Heart right ventricle (tissue), 16 donors: ENCODE data around the gene UQCRFS1. TPM values are rescaled to one million over a fixed set of nuclear protein-coding genes. Genes with fewer than 3 reads are reported as not detected.

Source experiments
- ATAC-seq, 8 donors: fragments of 200-7000 bp; cut with Tn5 transposase; one replicate each; pipeline ENCODE4 v1.9.1; 2020; ENCODE audit warnings: mild to moderate bottlenecking in 8 of 8, moderate library complexity in 8 of 8, moderate number of reproducible peaks in 1 of 8
- DNase-seq, 2 donors: peaks; one replicate each; pipeline ENCODE4 v3.0.0-alpha.2; 2020
- H3K27ac ChIP-seq, 10 donors: fragments of 200-600 bp; sonication (generic) in 2 of 10; one replicate each; pipeline versions ENCODE4 v1.5.0 to v1.8.0; 2020 to 2022; ENCODE audit warnings: mild to moderate bottlenecking in 3 of 10
- H3K27me3 ChIP-seq, 7 donors: fragments of 200-600 bp; one replicate each; pipeline ENCODE4 v1.8.0; 2021 to 2022; ENCODE audit warnings: mild to moderate bottlenecking in 2 of 7
- H3K36me3 ChIP-seq, 9 donors: fragments of 200-600 bp; sonication (generic) in 1 of 9; one replicate each; pipeline versions ENCODE4 v1.5.0 to v1.8.0; 2020 to 2022; ENCODE audit warnings: mild to moderate bottlenecking in 2 of 9
- H3K4me1 ChIP-seq, 9 donors: fragments of 200-600 bp; sonication (generic) in 1 of 9; one replicate each; pipeline versions ENCODE4 v1.5.0 to v1.8.0; 2020 to 2022; ENCODE audit warnings: mild to moderate bottlenecking in 4 of 9
- H3K4me3 ChIP-seq, 10 donors: fragments of 200-600 bp; sonication (generic) in 2 of 10; one replicate each; pipeline versions ENCODE4 v1.5.0 to v1.8.0; 2020 to 2022; ENCODE audit warnings: mild to moderate bottlenecking in 7 of 10, moderate library complexity in 2 of 10
- H3K9me3 ChIP-seq, 11 donors: fragments of 200-600 bp in 10 of 11; sonication (generic) in 2 of 11; one replicate each; pipeline versions ENCODE4 v1.5.0 to v1.8.0; 2013 to 2022; ENCODE audit warnings: mild to moderate bottlenecking in 2 of 11, control low read depth in 1 of 11, moderate library complexity in 1 of 11
- WGBS, 2 donors: extraction: QIAGEN DNeasy Blood & Tissue Kit; methylation state at CpG; one replicate each; pipeline ENCODE4 v1.1.7; 2013; ENCODE audit warnings: inconsistent platforms in 1 of 2; 5-methylcytosine and 5-hydroxymethylcytosine counted together
- intact Hi-C, 10 donors: fragments of 100-400 bp; cut with DNase I; formaldehyde crosslinking; loops; one replicate each; pipeline versions ENCODE4 v1.11.1 to v1.14.2; 2022
- long read RNA-seq, 3 donors: library from polyadenylated mRNA; unstranded; transcript quantifications; one replicate each; pipeline ENCODE4 v2.0.0, GENCODE V29; 2020 to 2021
- polyA plus RNA-seq, 2 donors: library from polyadenylated mRNA; stranded (reverse); fragments of 200-250 nt; gene quantifications; one replicate each; pipeline ENCODE4 v1.2.3, GENCODE V29; 2013
- total RNA-seq, 10 donors: library from RNA; stranded (reverse); fragmentation: NEBNext Ultra II Directional in 3 of 10; extraction: Animal tissue kit (Norgen Biotek cat#: 25700) in 3 of 10; gene quantifications; one replicate each; pipeline versions ENCODE4 v1.2.1 to v1.2.4, GENCODE V29; 2021 to 2023
- TF ChIP-seq, protein P1 (sequence below), 9 donors: fragments of 200-600 bp; sonication (generic) in 2 of 9; IDR thresholded peaks; one replicate each; pipeline versions ENCODE4 v1.5.0 to v1.8.0; 2021 to 2022; ENCODE audit warnings: antibody characterized with exemption in 9 of 9, mild to moderate bottlenecking in 5 of 9, moderate library complexity in 1 of 9
- donor health status: Arrhythmogenic right ventricular cardiomyopathy.
- donor health status: ischemic (EF 13 %, LVEDD 7.1; RV severe dilation, severe dysfunction).
- donor health status: healthy with polysubstance abuse.
- donor health status: DM: no; HTN: yes; CAD: no.
- donor health status: DM: no; HTN: no; CAD: no.
- donor health status: ischemic (EF 25% LVEDD 6.9; RV normal size, moderate dysfunction).
- donor health status: ischemic (EF 25% LVEDD 5.7; RV mildly dilated, moderate dysfunction).
- donor health status: healthy.
- donor health status: DM: yes; HTN: yes; CAD: no.
- donor health status: Ischemic cardiomyopathy.
- donor health status: ischemic (EF 35%, LVEDD 5.7; RV mildly dilated, moderate dysfunction).
- donor health status: nonischemic (EF 11% LVEDD 7.7; RV severe dilation, severe dysfunction).
- donor health status: DM: yes; HTN: yes; CAD: no.
- donor health status: PGD.
- donor health status: ischemic (EF 29% LVEDD 5.4; RV normal size, mild dysfunction).
- donor health status: nonischemic (EF 23%, LVEDD 6.1; RV moderate dilation, normal function).

Gene UQCRFS1
- total RNA-seq (100 to 1,000 TPM; 104 to 200 (median 164) TPM), polyA plus RNA-seq (100 to 1,000 TPM in 1 of 2 donors, 10 to 100 TPM in 1; 18.7 to 127 TPM)
- long read RNA-seq, donor 1, transcript UQCRFS1-201 (2 exons, 3,475 nt), result major isoform, 878 of 898 reads
- long read RNA-seq, donor 1, partial matches to known transcripts, result 0 of 898 reads
- long read RNA-seq, donor 1, other reads (novel, unspliced or antisense), result 20 of 898 reads
- long read RNA-seq, donor 2, transcript UQCRFS1-201 (2 exons, 3,475 nt), result major isoform, 1,093 of 1,103 reads
- long read RNA-seq, donor 2, partial matches to known transcripts, result 0 of 1,103 reads
- long read RNA-seq, donor 2, other reads (novel, unspliced or antisense), result 10 of 1,103 reads
- long read RNA-seq, donor 3, transcript UQCRFS1-201 (2 exons, 3,475 nt), result major isoform, 1,190 of 1,206 reads
- long read RNA-seq, donor 3, partial matches to known transcripts, result 7 of 1,206 reads
- long read RNA-seq, donor 3, other reads (novel, unspliced or antisense), result 9 of 1,206 reads

DNA sequence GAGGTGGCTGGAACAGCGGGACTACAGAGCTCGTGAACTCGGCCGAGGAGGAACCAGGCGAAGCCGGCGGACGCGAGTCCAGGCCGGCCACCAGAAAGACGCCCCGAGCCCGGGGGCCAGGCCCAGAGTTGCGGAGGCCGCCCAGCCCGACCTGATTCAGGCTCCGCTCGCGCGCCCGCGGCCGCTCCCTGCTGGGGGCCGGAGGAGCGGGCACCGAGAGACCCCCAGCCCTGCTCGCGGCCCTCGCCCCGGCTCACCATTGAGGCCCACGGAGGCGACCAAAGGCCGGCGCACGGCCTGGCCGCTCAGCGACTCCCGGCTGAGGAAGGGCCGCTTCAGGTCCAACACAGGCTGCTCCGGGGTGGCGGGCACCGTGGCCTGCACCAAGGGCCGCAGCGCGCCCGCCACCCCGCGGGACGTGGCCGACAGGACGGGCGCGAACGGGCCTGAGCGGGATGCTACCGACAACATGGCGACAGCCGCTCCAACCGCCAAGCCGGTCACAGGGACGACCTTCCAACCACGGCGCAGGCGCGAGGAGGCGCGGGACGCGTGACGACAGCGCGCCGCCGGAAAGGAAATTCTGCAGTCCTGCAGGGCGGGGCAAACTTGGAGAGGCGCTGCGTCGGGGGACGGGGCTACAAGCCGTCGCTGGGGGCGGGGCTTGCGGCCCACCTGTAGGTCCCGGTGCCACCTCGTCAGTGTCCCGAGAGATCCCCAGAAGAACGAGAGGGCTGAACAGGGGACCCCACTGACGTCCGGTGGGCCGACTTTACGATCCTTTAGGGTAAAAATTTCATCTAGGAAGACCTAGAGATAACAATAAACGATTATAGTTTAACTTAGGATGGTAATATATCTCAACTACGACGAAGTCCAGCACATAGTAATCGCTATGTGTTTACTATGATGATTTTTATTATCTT, at the start of gene UQCRFS1:
TSS of gene UQCRFS1 (minus strand) at position 504 of the 926 bp plus-strand sequence. CDS start at position 471, 33 bp downstream.
- Histone ChIP-seq H3K4me3 (peak within 1 kb of the TSS; percentile 86 to 99 (median 91)), H3K4me1 (peaks cover 13 to 37% (median 32%) of the 10 kb centered on the region in 9 donors), H3K9me3 (no peaks in the 10 kb centered on the region), H3K36me3 (peaks cover 0 to 4% (median 0%) of the 10 kb centered on the region in 9 donors), H3K27ac (peak within 1 kb of the TSS; percentile 94 to 98 (median 97)), H3K27me3 (no peaks in the 10 kb centered on the region)
- DNase-seq, result peak; percentile 94 to 96
- ATAC-seq, result peak; percentile 99 to 100 (median 99)
- WGBS, 2 donors, result 1% methylated on average over 77 to 90 of the region's 95 CpGs
- TF ChIP-seq, protein P1, sequence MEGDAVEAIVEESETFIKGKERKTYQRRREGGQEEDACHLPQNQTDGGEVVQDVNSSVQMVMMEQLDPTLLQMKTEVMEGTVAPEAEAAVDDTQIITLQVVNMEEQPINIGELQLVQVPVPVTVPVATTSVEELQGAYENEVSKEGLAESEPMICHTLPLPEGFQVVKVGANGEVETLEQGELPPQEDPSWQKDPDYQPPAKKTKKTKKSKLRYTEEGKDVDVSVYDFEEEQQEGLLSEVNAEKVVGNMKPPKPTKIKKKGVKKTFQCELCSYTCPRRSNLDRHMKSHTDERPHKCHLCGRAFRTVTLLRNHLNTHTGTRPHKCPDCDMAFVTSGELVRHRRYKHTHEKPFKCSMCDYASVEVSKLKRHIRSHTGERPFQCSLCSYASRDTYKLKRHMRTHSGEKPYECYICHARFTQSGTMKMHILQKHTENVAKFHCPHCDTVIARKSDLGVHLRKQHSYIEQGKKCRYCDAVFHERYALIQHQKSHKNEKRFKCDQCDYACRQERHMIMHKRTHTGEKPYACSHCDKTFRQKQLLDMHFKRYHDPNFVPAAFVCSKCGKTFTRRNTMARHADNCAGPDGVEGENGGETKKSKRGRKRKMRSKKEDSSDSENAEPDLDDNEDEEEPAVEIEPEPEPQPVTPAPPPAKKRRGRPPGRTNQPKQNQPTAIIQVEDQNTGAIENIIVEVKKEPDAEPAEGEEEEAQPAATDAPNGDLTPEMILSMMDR (IDR thresholded peaks at IDR 0.05), result peak in 1 of 9 donors; percentile 3
- intact Hi-C loops, result no loop called here

DNA sequence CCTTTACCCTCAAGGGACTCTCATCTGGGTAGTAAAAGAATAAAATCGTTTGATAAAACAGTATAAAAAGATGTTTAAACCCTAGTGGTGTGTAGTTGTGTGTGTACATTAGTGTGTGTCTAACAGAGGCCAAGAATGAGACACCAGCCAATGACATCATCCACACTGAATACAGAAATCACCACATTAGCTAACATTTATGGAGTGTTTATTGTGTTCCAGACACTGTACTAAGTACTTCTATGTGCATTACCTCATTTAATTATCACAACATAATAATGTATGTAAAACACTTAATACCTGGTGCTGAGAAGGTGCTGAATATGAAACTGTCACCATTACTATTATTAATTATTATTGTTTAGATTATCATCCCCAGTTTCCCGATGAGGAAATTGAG, 49.1 kb upstream of the UQCRFS1 start:
- Histone ChIP-seq H3K4me3 (no peak overlapping the region), H3K9me3 (no peaks in the 10 kb centered on the region), H3K4me1 (no peaks in the 10 kb centered on the region), H3K27me3 (peaks cover 0 to 27% (median 0%) of the 10 kb centered on the region in 7 donors), H3K36me3 (no peaks in the 10 kb centered on the region), H3K27ac (no peak overlapping the region)
- intact Hi-C loops, result loop anchor here in 9 of 10 donors (5.0 to 10.0 kb wide), 4 partner anchors 137 to 527 kb away; no protein-coding TSS in a partner anchor
- TF ChIP-seq, protein P1 (IDR thresholded peaks at IDR 0.05), result no peak
- 65 to 71% methylated on average over 2 of the region's 2 CpGs for WGBS, 2 donors
- ATAC-seq (no peak), DNase-seq (no peak)

DNA sequence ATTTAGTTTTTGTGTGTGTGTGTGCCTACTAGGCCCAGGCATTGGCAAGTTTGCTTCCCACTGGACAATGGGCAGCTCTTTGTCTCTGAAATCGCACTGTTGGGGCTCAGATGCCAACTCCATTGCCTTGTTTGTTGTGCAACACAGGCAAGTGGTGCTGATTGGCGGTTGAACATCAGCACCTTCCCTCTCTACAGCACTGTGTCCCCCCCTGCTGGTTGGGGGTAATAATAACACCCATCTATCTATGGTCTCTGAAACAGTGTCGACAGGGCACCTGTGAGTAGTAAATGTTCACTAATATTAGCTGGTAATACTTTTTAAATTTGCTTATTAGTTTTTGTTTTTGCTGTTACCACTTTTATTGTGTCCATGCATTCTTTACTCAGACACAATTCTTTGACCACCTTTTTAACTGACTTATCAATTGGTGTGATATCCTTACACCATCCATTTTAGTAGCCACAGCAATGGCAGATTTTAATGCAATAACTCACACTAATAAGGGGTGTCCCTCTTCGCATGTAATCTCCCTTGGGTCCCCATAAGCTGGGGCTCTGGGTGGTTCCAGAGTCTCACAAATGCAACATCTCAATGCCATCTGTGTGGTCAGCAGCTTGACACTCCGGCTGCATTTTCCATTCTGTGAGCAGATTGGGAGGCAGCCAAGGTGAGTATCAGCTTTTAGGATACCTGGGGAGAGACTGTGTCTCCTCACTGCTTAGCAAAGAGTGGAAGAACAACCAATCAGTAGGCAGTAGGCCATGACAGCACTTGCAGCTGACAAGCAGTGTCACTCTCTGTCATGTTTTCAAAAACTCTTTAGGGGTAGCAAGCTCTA, 47.7 kb upstream of the UQCRFS1 start:
- DNase-seq (no peak), ATAC-seq (no peak)
- Histone ChIP-seq H3K4me1 (no peaks in the 10 kb centered on the region), H3K4me3 (no peak overlapping the region), H3K9me3 (no peaks in the 10 kb centered on the region), H3K27me3 (peaks cover 0 to 28% (median 6%) of the 10 kb centered on the region in 7 donors), H3K36me3 (no peaks in the 10 kb centered on the region), H3K27ac (no peak overlapping the region)
- WGBS, 2 donors, result 72 to 76% methylated on average over 5 of the region's 5 CpGs
- TF ChIP-seq, protein P1 (IDR thresholded peaks at IDR 0.05), result peak in 7 of 9 donors; percentile 22 to 43 (median 36)
- intact Hi-C loops, result loop anchor here in 9 of 10 donors (5.0 to 10.0 kb wide), 4 partner anchors 136 to 526 kb away; no protein-coding TSS in a partner anchor
